GM18505 (cell line): ENCODE results near the gene GPR15.

Source experiments
- ATAC-seq: cut with Tn5 transposase; IDR thresholded peaks from one replicate; pipeline ENCODE4 v1.9.1; 2021; ENCODE audit not compliant: unreplicated experiment
- POLR2A ChIP-seq: IDR thresholded peaks from 4 replicates; pipeline ENCODE4 v1.6.1; 2011; ENCODE audit warnings: borderline replicate concordance; ENCODE audit not compliant: insufficient read depth, insufficient read length; ENCODE audit errors: extremely low read depth

The GPR15 gene

GRCh38 chr3:98518816-98519215 is 13.0 kb upstream of the GPR15 start:
- no peak for ATAC-seq
- TF ChIP-seq POLR2A = no peak

GRCh38 chr3:98519351-98519750 is 12.4 kb upstream of the GPR15 start:
- peak; percentile 34 for TF ChIP-seq POLR2A
- no peak for ATAC-seq

DNA sequence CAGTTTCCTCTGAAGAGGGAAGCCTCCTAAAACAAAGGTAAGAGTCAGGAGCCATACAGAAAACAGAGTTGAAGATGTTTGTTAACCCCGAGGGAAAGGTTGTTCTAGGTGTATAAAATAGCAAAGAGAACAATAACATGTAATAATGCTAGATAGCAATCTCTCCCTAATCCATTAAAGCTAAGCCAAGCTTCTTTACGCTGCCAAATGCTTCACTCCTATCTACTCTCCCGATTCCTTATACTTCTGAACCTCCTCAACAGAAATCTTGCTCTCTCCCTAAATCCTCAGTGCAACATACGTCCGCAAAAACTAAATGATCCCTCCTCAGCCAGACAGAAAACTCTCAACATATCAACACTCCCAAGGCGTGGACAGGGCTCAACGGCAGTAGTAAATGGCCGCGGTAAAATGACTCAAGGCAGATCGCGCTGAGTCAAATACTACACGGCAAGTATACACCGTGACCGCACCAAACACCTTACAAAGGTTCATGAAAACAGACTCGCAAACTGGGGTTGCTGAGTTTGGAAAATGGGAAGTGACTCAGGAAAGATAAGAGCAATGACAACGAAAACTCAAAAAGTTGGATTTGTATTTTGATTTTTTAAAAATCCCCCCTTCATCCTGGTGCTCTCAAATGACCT is 9.8 kb upstream of the GPR15 start:
- peak; percentile 43 for ATAC-seq
- TF ChIP-seq POLR2A = no peak

DNA sequence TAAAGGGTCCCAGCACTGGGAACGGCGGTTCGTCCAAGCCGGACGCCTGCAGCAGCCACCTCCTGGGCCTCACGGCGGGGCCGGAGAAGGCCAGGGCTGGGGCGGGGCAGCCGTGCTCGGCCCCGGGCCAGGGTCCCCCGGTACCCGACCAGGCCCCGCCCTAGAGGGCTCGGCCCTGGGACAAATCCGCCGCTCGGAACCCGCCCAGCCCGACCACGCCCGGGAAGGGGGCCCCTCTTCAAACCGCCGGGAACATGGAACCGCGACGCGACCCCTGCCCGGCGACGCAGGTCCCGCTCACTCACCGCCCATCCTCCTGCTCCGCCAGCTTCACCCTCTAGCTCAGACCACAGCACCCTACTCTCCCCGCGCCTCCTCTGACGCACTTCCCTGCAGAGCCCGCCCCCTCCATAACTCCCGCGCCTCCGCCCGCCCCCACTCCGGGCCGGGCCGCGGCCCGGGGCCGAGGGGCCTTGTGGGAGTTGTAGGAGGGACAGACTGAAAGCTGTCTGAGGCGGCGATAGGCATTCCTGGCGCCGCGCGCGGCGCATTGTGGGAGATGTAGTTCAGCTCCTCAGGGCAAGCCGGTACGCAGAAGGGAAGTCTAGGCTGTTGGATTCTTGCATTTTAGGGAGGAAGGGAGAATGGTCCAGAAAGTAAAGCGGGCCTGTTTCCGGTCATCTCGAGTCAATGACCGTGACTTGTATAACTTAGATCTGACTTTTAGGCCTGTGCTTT is 9.1 kb upstream of the GPR15 start, which contains the start of gene CLDND1:
Gene CLDND1, minus strand, starts transcription at position 359 of the 738 bp plus-strand sequence. CDS start 1,478 bp downstream, outside the sequence.
- peak; percentile 86 for TF ChIP-seq POLR2A
- ATAC-seq = peak; percentile 92

GRCh38 chr3:98525494-98525893 is 6.3 kb upstream of the GPR15 start:
- peak; percentile 51 for TF ChIP-seq POLR2A
- no peak for ATAC-seq

DNA sequence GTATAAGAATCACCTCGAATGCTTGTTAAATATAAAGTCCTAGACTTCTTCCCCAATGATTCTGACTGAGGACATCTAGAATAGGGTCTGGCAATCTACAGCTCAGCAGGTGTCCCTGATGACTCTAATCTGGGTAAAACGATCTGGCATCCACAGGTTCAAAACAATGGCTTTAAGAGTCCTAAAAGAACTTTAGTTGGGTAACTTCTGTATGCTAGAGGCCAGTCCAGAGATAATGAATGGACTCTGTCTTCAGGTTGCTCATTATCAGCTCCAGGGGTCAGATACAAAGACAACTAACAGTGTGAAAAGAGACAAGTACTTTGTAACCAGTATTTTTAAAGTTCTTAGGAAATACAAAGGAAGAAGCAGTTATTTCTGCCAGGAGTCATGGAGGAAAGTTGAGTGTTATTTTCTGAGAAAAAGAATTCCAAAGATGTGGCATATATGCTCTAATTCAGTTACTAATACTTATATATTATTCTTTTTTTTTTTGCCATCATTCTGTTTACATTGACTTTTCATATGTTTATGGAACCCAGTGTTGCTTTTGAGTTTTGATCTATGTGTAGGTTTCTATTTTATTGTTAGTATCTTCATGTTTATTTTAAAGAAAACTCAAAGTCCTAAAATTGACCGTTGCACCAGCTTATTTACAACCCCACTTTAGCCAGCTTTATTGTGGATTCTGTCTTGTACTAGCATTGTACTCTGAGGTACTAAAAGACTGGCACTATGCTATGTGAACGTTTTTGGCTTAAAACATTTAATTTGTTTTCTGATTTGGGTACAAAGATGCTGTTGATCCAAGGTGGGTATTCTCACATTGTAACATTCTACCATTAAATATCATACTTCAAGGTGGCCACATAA is 3.1 kb upstream of the GPR15 start:
- no peak for ATAC-seq
- TF ChIP-seq POLR2A = peak; percentile 50

DNA sequence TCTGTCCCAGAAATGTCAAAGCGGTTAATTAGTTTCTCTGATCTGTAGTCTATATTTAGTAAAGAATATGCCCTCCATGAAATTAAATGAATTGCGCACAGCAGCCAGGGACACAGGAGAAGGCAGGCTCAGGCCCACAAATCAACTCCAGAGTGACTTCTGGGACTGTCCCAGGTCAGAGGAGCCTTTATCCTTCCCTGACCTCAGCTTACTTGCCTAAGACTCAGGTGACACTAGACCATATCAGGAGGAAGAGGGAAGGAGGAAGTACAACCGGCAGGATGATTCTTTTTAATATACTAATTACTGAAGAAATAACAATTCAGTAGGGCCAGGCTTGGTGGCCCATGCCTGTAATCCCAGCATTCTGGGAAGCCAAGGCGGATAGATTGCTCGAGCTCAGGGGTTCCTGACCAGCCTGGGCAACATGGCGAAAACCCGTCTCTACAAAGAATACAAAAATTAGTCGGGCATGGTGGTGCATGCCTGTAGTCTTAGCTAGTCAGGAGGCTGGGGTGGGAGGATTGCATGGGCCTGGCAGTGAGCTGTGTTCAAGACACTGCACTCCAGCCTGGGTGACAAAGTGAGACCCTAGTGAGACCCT is 1.8 kb upstream of the GPR15 start:
- ATAC-seq = no peak

GRCh38 chr3:98530676-98531075 is 1.1 kb upstream of the GPR15 start:
- TF ChIP-seq POLR2A = no peak
- no peak for ATAC-seq

More for the DNA sequence above, 1.8 kb upstream of the GPR15 start:
- TF ChIP-seq POLR2A = peak; percentile 14

- no peak for ATAC-seq
- TF ChIP-seq POLR2A = peak; percentile 56
These were observed 478 bp downstream of the GPR15 start for GRCh38 chr3:98532275-98532637.

GRCh38 chr3:98532709-98533571 is 1.2 kb downstream of the GPR15 start:
- TF ChIP-seq POLR2A = peak; percentile 17
- ATAC-seq = no peak

GRCh38 chr3:98534168-98534567 is 2.4 kb downstream of the GPR15 start:
- no peak for TF ChIP-seq POLR2A
- no peak for ATAC-seq

- TF ChIP-seq POLR2A = no peak
- no peak for ATAC-seq
These were observed 3.0 kb downstream of the GPR15 start for GRCh38 chr3:98534734-98535133.
